Measurements from ENCODE around the gene MACROH2A1.

The MACROH2A1 gene

GRCh38 chr5:135429301-135430134, 30.5 kb upstream of the MACROH2A1 start:
- TF ChIP-seq EGR1 (IDR thresholded peaks at IDR 0.05) (no peak), USF1 (IDR thresholded peaks at IDR 0.05) (no peak), NFIC (IDR thresholded peaks at IDR 0.05) (no peak), CEBPB (IDR thresholded peaks at IDR 0.05) (no peak), CREB1 (IDR thresholded peaks at IDR 0.05; ENCODE audit: low read depth) (no peak), TAF1 (IDR thresholded peaks at IDR 0.05; ENCODE audit: low read depth) (no peak), FOXM1 (IDR thresholded peaks at IDR 0.05; ENCODE audit: borderline replicate concordance, low read depth) (no peak), ZBTB7A (IDR thresholded peaks at IDR 0.05; ENCODE audit: low read depth) (no peak), YY1 (IDR thresholded peaks at IDR 0.05; ENCODE audit: low read depth) (no peak), RAD21 (IDR thresholded peaks at IDR 0.05; ENCODE audit: low read depth) (no peak), TCF12 (IDR thresholded peaks at IDR 0.05; ENCODE audit: low read depth) (no peak), EP300 (IDR thresholded peaks at IDR 0.05; ENCODE audit: borderline replicate concordance) (no peak)
- TF ChIP-seq, protein P1, sequence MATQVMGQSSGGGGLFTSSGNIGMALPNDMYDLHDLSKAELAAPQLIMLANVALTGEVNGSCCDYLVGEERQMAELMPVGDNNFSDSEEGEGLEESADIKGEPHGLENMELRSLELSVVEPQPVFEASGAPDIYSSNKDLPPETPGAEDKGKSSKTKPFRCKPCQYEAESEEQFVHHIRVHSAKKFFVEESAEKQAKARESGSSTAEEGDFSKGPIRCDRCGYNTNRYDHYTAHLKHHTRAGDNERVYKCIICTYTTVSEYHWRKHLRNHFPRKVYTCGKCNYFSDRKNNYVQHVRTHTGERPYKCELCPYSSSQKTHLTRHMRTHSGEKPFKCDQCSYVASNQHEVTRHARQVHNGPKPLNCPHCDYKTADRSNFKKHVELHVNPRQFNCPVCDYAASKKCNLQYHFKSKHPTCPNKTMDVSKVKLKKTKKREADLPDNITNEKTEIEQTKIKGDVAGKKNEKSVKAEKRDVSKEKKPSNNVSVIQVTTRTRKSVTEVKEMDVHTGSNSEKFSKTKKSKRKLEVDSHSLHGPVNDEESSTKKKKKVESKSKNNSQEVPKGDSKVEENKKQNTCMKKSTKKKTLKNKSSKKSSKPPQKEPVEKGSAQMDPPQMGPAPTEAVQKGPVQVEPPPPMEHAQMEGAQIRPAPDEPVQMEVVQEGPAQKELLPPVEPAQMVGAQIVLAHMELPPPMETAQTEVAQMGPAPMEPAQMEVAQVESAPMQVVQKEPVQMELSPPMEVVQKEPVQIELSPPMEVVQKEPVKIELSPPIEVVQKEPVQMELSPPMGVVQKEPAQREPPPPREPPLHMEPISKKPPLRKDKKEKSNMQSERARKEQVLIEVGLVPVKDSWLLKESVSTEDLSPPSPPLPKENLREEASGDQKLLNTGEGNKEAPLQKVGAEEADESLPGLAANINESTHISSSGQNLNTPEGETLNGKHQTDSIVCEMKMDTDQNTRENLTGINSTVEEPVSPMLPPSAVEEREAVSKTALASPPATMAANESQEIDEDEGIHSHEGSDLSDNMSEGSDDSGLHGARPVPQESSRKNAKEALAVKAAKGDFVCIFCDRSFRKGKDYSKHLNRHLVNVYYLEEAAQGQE (IDR thresholded peaks at IDR 0.05; ENCODE audit: low read depth): no peak

DNA sequence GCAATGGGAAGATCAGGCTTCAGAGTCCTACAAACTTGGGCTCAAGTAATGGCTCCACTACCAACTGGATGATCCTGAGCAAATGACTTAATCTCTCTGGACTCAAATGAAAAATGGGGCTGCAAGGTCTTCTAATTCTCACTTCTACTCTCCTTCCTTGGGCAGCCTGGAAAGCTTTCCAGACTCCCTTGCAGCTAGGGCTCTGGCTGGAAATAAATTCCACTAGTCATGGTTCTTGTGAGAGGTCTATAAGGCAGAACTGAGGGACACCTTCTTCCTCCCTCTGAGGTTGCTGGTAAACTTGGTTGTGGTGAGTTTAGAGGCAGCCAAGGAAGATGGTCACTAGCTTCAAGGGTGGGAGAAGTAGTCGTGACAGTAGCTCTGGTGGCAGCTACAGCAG, 29.6 kb upstream of the MACROH2A1 start:
- no peak for TF ChIP-seq TCF12 (IDR thresholded peaks at IDR 0.05; ENCODE audit: low read depth)
- TF ChIP-seq FOXM1 (IDR thresholded peaks at IDR 0.05; ENCODE audit: borderline replicate concordance, low read depth): no peak
- TF ChIP-seq, protein P1 (IDR thresholded peaks at IDR 0.05; ENCODE audit: low read depth): no peak
- no peak for TF ChIP-seq USF1 (IDR thresholded peaks at IDR 0.05)
- no peak for TF ChIP-seq RAD21 (IDR thresholded peaks at IDR 0.05; ENCODE audit: low read depth)
- TF ChIP-seq TAF1 (IDR thresholded peaks at IDR 0.05; ENCODE audit: low read depth): no peak
- no peak for TF ChIP-seq EP300 (IDR thresholded peaks at IDR 0.05; ENCODE audit: borderline replicate concordance)
- TF ChIP-seq MAX (IDR thresholded peaks at IDR 0.05): no peak
- TF ChIP-seq NFIC (IDR thresholded peaks at IDR 0.05): no peak
- TF ChIP-seq CREB1 (IDR thresholded peaks at IDR 0.05; ENCODE audit: low read depth): no peak
- no peak for TF ChIP-seq YY1 (IDR thresholded peaks at IDR 0.05; ENCODE audit: low read depth)
- no peak for TF ChIP-seq CEBPB (IDR thresholded peaks at IDR 0.05)
- no peak for TF ChIP-seq EGR1 (IDR thresholded peaks at IDR 0.05)
- no peak for TF ChIP-seq TEAD4 (IDR thresholded peaks at IDR 0.05)
- TF ChIP-seq ZBTB7A (IDR thresholded peaks at IDR 0.05; ENCODE audit: low read depth): no peak

DNA sequence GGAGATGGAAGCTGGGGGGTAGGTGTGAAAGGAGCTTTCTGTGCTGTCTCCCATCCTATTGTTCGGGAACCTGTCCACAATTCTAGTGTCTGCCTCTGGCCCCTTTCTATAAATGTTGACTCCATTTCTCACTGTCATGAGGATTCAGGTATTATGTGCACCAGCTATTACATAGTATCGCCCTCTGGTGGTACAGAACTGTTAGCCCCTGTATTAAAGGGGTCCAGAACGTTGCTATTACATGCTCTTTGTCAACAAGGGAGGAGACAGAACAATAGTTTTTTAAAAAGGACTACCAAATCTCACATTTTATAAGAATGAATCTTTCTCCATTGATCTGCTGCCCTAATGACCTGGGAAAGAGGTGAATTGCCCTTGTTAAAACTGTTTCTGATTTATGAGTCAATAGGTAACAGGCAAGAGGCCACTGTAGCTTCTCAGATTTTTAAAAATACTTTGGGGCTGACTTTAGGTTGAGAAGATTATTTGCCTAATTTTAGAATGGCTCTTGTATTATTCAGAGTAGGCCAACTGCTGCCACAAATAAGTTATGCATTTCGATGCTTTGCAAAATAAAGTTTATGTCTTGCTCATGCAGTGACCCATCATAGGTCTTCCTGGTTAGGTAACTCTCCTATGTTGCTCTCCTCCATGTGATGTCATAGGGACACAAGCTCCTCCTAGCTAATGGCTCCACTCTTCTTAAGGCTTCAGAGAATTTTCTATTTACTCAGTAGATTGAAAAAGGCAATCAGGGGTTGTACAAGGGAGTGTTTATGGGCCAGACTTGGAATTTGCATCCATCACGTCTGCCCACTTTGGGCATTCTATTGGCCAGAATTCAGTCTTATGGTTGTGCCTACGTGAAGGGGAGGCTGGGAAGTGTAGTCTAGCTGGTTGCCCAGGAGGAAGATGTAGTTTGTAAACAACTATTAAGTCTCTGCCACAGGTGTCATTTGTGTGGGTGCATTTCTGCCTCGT, 27.4 kb upstream of the MACROH2A1 start:
- peak; percentile 67 for TF ChIP-seq RAD21 (IDR thresholded peaks at IDR 0.05; ENCODE audit: low read depth)
- TF ChIP-seq TAF1 (IDR thresholded peaks at IDR 0.05; ENCODE audit: low read depth): no peak

GRCh38 chr5:135425641-135426040, 26.6 kb upstream of the MACROH2A1 start:
- TF ChIP-seq ZBTB7A (IDR thresholded peaks at IDR 0.05; ENCODE audit: low read depth) (no peak), EGR1 (IDR thresholded peaks at IDR 0.05) (no peak), CEBPB (IDR thresholded peaks at IDR 0.05) (no peak), TEAD4 (IDR thresholded peaks at IDR 0.05) (no peak), CREB1 (IDR thresholded peaks at IDR 0.05; ENCODE audit: low read depth) (no peak), YY1 (IDR thresholded peaks at IDR 0.05; ENCODE audit: low read depth) (no peak), EP300 (IDR thresholded peaks at IDR 0.05; ENCODE audit: borderline replicate concordance) (no peak), TAF1 (IDR thresholded peaks at IDR 0.05; ENCODE audit: low read depth) (no peak), RAD21 (IDR thresholded peaks at IDR 0.05; ENCODE audit: low read depth) (no peak), NFIC (IDR thresholded peaks at IDR 0.05) (no peak), TCF12 (IDR thresholded peaks at IDR 0.05; ENCODE audit: low read depth) (no peak), MAX (IDR thresholded peaks at IDR 0.05) (no peak), USF1 (IDR thresholded peaks at IDR 0.05) (no peak), FOXM1 (IDR thresholded peaks at IDR 0.05; ENCODE audit: borderline replicate concordance, low read depth) (no peak)
- TF ChIP-seq, protein P1 (IDR thresholded peaks at IDR 0.05; ENCODE audit: low read depth): no peak

Measured in Ishikawa (cell line).